K562 (cell line): ENCODE measurements around the gene POLR3E. TPM values are rescaled to one million over a fixed set of nuclear protein-coding genes. Genes with fewer than 3 reads are reported as not detected.
A peak's percentile ranks its signal among the peaks of the same experiment; 100 is the strongest.

Experiments
- COPS2 ChIP-seq: fragments of 450-650 bp; conservative IDR thresholded peaks from 2 replicates; pipeline ENCODE4 v1.6.1; 2016; ENCODE audit warnings: mild to moderate bottlenecking, moderate library complexity
- CREB5 ChIP-seq: fragments of 250-450 bp; sonication (Bioruptor Pico); IDR thresholded peaks from 2 replicates; pipeline ENCODE4 v1.5.0; 2020; ENCODE audit warnings: mild to moderate bottlenecking
- FOXA3 ChIP-seq, 2 experiments: fragments of 450-650 bp in 1 of 2; sonication (generic) in 1 of 2; formaldehyde crosslinking; IDR thresholded peaks in 1 of 2; conservative IDR thresholded peaks in 1 of 2; 2 replicates each; pipeline versions ENCODE4 v1.4.0 to v1.8.0; 2020 to 2022; ENCODE audit warnings: mild to moderate bottlenecking in 2 of 2, missing genetic modification reagents in 1 of 2
- GATAD2A ChIP-seq: fragments of 450-650 bp; IDR thresholded peaks from 2 replicates; pipeline ENCODE4 v1.6.1; 2017
- GATAD2B ChIP-seq: fragments of 450-650 bp; IDR thresholded peaks from 2 replicates; pipeline ENCODE4 v1.6.1; 2017; ENCODE audit warnings: mild to moderate bottlenecking, borderline replicate concordance
- HCFC1 ChIP-seq: IDR thresholded peaks from 2 replicates; pipeline ENCODE4 v1.6.1; 2012; ENCODE audit warnings: low read depth, low read length, improper control_type of control experiment
- MCM3 ChIP-seq: fragments of 450-650 bp; IDR thresholded peaks from 2 replicates; pipeline ENCODE4 v1.6.1; 2016
- PBX2 ChIP-seq, 2 experiments: IDR thresholded peaks in 1 of 2; conservative IDR thresholded peaks in 1 of 2; 2 replicates each; pipeline ENCODE4 v1.6.1; 2016; ENCODE audit warnings: low read depth in 2 of 2, mild to moderate bottlenecking in 1 of 2, missing compliant biosample characterization in 1 of 2, missing genetic modification characterization in 1 of 2, moderate library complexity in 1 of 2
- ZBTB49 ChIP-seq: sonication (generic); formaldehyde crosslinking; IDR thresholded peaks from 2 replicates; pipeline ENCODE4 v1.8.0; 2022; ENCODE audit warnings: missing genetic modification reagents, mild to moderate bottlenecking, borderline replicate concordance
- ZNF146 ChIP-seq: IDR thresholded peaks from one replicate; pipeline ENCODE4 v1.6.1; 2018; ENCODE audit warnings: missing compliant biosample characterization; ENCODE audit not compliant: unreplicated experiment
- ZNF232 ChIP-seq: sonication (generic); formaldehyde crosslinking; IDR thresholded peaks from 2 replicates; pipeline ENCODE4 v1.8.0; 2022; ENCODE audit warnings: mild to moderate bottlenecking, missing genetic modification reagents
- ZNF277 ChIP-seq: fragments of 250-450 bp; sonication (Bioruptor Pico); IDR thresholded peaks from 2 replicates; pipeline ENCODE4 v1.8.0; 2022; ENCODE audit warnings: inconsistent platforms, mild to moderate bottlenecking, moderate library complexity, borderline replicate concordance
- ZNF551 ChIP-seq: fragments of 250-450 bp; sonication (Bioruptor Pico); IDR thresholded peaks from 2 replicates; pipeline ENCODE4 v1.5.0; 2021; ENCODE audit warnings: mild to moderate bottlenecking, moderate library complexity
- ZNF592 ChIP-seq: fragments of 450-650 bp; IDR thresholded peaks from 2 replicates; pipeline ENCODE4 v1.6.1; 2017; ENCODE audit warnings: antibody characterized with exemption, mild to moderate bottlenecking
- polyA plus RNA-seq, 8 experiments: library from polyadenylated mRNA; depleted of rRNA in 4 of 8; stranded (reverse) in 5 of 8; unstranded in 3 of 8; fragments of >200 nt; fragmentation: Nextera tagmentation in 2 of 8; fragmentation: Illumina TruSeq in 1 of 8; extraction: Ambion mirVana in 2 of 8; extraction: Trizol in 1 of 8; gene quantifications; 2 replicates each; pipeline versions ENCODE4 v1.2.1 to v1.2.3, GENCODE V29; 2011 to 2014; ENCODE audit warnings: inconsistent platforms in 1 of 8, missing spikeins in 1 of 8
- total RNA-seq, 7 experiments: library from RNA; depleted of rRNA in 6 of 7; stranded (reverse); fragments of >200 nt in 6 of 7; fragmentation: Illumina TruSeq in 2 of 7; extraction: Trizol in 2 of 7; gene quantifications; 2 replicates each; pipeline versions ENCODE4 v1.2.1 to v1.2.3, GENCODE V29; 2011 to 2021; ENCODE audit warnings: low replicate concordance in 1 of 7

POLR3E gene
- total and polyA plus RNA-seq, 9 of the 15 experiments (the other 6 are each of a cell fraction or from before 2014, with no cell fraction given): 17.7 to 151 (median 82.6) TPM

- TF ChIP-seq ZNF277 (CRISPR knock-in tag) (no peak), PBX2 (CRISPR knock-in tag; IDR thresholded peaks at IDR 0.05; ENCODE audit: low read depth) (no peak), PBX2 (tag; conservative IDR thresholded peaks at IDR 0.05; ENCODE audit: low read depth) (no peak), ZNF146 (CRISPR knock-in tag) (no peak), ZNF232 (CRISPR knock-in tag) (0 out of 2 replicates have a peak, but pooled peaks have one; percentile 13), GATAD2B (peak; percentile 88; the same call in 1 of the 2 replicates), ZNF551 (CRISPR knock-in tag) (no peak), HCFC1 (peak; percentile 60), COPS2 (no peak), GATAD2A (no peak), ZBTB49 (CRISPR knock-in tag) (no peak), ZNF592 (peak; percentile 97), FOXA3 (CRISPR knock-in tag; conservative IDR thresholded peaks at IDR 0.05 in 1 of 2, IDR thresholded peaks at IDR 0.05 in 1 of 2) (no peak), MCM3 (no peak), CREB5 (no peak)
Measured at GRCh38 chr16:22297114-22297870, at the start of gene POLR3E (continued).
